ENCODE data around the gene LNP1. TPM values are rescaled to one million over a fixed set of nuclear protein-coding genes. Genes with fewer than 3 reads are reported as not detected.
A peak's percentile ranks its signal among the peaks of the same experiment; 100 is the strongest.

LNP1 gene
- total and polyA plus RNA-seq, 9 of the 15 experiments (the other 6 are each of a cell fraction or from before 2014, with no cell fraction given), result 1.9 to 5.2 (median 4.5) TPM

DNA sequence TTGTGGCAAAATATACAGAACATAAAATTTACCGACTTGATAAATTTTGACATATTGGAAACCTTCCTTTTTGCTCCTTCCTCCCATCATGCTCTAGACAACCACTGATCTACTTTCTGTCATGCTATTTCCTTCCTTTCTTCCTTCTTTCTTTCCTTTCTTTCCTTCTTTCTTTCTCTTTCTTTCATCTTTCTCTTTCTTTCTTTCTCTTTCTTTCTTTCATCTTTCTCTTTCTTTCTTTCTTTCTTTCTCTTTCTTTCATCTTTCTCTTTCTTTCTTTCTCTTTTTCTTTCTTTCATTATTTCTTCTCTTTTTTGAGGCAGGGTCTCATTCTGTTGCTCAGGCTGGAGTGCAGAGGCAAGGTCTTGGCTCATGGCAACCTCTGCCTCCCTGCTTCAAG lies 82.2 kb downstream of the LNP1 start:
- Histone ChIP-seq H3K9me1 (ENCODE audit: control insufficient read depth, insufficient read depth, low read length) (no peaks in the 10 kb centered on the region), H3K9me3 (replicated peaks; ENCODE audit: control insufficient read depth, insufficient read depth, low read depth, low read length) (no peaks in the 10 kb centered on the region), H3K27ac (ENCODE audit: extremely low read depth, low read depth, low read length) (no peak overlapping the region), H3K4me3 (no peak overlapping the region), H3K9ac (ENCODE audit: insufficient read depth in 1 of 2, low read depth in 2 of 2, low read length in 2 of 2) (no peak overlapping the region), H3K36me3 (ENCODE audit: control insufficient read depth, insufficient read depth, low read length) (no peaks in the 10 kb centered on the region), H3K27me3 (ENCODE audit: control insufficient read depth in 2 of 2, insufficient read depth in 2 of 2, low read length in 2 of 2) (no peaks in the 10 kb centered on the region), H4K20me1 (replicated peaks; ENCODE audit: control insufficient read depth, insufficient read depth, low read length) (no peaks in the 10 kb centered on the region), H2AFZ (ENCODE audit: low read depth, low read length) (no peak overlapping the region), H3K79me2 (ENCODE audit: control insufficient read depth, insufficient read depth, low read length) (no peaks in the 10 kb centered on the region), H3K4me1 (replicated peaks in 1 of 2; ENCODE audit: control insufficient read depth in 2 of 2, insufficient read depth in 2 of 2, low read length in 2 of 2) (peaks cover 0 to 2% of the 10 kb centered on the region in 2 experiments; a peak in 1 of 5 replicates), H3K4me2 (ENCODE audit: insufficient read depth, low read length) (no peak overlapping the region)
- WGBS (ENCODE audit: insufficient coverage, low coverage, missing lambda C conversion rate), result 0% methylated on average over 1 of the region's 1 CpG
- ChIA-PET CTCF (ENCODE audit: low intra/inter-chr PET ratio) (no interaction called here), POLR2A (interaction anchor here (0.6 kb wide), 1 partner anchor 1153 kb away, joined by 3 read pairs; no protein-coding TSS in a partner anchor)
- FAIRE-seq (no peak), DNase-seq (ENCODE audit: extremely low read depth in 1 of 4, low spot score in 3 of 4) (no peak), ATAC-seq (no peak)
- in situ Hi-C loops (cut with MboI), result no loop called here
- no TSS peak for BruUV-seq (replicated peaks)
- TF ChIP-seq, protein P1, sequence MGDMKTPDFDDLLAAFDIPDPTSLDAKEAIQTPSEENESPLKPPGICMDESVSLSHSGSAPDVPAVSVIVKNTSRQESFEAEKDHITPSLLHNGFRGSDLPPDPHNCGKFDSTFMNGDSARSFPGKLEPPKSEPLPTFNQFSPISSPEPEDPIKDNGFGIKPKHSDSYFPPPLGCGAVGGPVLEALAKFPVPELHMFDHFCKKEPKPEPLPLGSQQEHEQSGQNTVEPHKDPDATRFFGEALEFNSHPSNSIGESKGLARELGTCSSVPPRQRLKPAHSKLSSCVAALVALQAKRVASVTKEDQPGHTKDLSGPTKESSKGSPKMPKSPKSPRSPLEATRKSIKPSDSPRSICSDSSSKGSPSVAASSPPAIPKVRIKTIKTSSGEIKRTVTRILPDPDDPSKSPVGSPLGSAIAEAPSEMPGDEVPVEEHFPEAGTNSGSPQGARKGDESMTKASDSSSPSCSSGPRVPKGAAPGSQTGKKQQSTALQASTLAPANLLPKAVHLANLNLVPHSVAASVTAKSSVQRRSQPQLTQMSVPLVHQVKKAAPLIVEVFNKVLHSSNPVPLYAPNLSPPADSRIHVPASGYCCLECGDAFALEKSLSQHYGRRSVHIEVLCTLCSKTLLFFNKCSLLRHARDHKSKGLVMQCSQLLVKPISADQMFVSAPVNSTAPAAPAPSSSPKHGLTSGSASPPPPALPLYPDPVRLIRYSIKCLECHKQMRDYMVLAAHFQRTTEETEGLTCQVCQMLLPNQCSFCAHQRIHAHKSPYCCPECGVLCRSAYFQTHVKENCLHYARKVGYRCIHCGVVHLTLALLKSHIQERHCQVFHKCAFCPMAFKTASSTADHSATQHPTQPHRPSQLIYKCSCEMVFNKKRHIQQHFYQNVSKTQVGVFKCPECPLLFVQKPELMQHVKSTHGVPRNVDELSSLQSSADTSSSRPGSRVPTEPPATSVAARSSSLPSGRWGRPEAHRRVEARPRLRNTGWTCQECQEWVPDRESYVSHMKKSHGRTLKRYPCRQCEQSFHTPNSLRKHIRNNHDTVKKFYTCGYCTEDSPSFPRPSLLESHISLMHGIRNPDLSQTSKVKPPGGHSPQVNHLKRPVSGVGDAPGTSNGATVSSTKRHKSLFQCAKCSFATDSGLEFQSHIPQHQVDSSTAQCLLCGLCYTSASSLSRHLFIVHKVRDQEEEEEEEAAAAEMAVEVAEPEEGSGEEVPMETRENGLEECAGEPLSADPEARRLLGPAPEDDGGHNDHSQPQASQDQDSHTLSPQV (IDR thresholded peaks at IDR 0.05), result no peak
- TF ChIP-seq, protein P2, sequence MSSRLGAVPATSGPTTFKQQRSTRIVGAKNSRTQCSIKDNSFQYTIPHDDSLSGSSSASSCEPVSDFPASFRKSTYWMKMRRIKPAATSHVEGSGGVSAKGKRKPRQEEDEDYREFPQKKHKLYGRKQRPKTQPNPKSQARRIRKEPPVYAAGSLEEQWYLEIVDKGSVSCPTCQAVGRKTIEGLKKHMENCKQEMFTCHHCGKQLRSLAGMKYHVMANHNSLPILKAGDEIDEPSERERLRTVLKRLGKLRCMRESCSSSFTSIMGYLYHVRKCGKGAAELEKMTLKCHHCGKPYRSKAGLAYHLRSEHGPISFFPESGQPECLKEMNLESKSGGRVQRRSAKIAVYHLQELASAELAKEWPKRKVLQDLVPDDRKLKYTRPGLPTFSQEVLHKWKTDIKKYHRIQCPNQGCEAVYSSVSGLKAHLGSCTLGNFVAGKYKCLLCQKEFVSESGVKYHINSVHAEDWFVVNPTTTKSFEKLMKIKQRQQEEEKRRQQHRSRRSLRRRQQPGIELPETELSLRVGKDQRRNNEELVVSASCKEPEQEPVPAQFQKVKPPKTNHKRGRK (tag; IDR thresholded peaks at IDR 0.05), result peak; percentile 83
- no peak for TF ChIP-seq POLR3G (IDR thresholded peaks at IDR 0.05; ENCODE audit: extremely low read depth, insufficient read length, insufficient replicate concordance)
- TF ChIP-seq HNRNPUL1 (IDR thresholded peaks at IDR 0.05; ENCODE audit: low read length), result no peak
- intact Hi-C loops (cut with micrococcal nuclease), result no loop called here

Data from K562 (cell line).